Vagina (tissue), 2 donors: ENCODE results near the gene OR1L6. TPM values are rescaled to one million over a fixed set of nuclear protein-coding genes. Genes with fewer than 3 reads are reported as not detected.

Experiments
- DNase-seq, 2 donors: peaks; one replicate each; pipeline ENCODE4 v3.0.0-alpha.2; 2017; ENCODE audit errors: extremely low spot score in 2 of 2
- H3K27ac ChIP-seq: fragments of 200-600 bp; sonication (generic); one replicate; pipeline ENCODE4 v1.5.1; 2019
- H3K27me3 ChIP-seq: fragments of 200-600 bp; sonication (generic); one replicate; pipeline ENCODE4 v1.5.1; 2019
- H3K36me3 ChIP-seq, 2 donors: fragments of 200-600 bp; sonication (generic); one replicate each; pipeline ENCODE4 v1.5.1; 2017 to 2019
- H3K4me1 ChIP-seq: fragments of 200-600 bp; sonication (generic); one replicate; pipeline ENCODE4 v1.5.1; 2019
- H3K4me3 ChIP-seq, 2 donors: fragments of 200-600 bp; sonication (generic); 1 replicate in 1 of 2; 2 replicates in 1 of 2; pipeline ENCODE4 v1.5.1; 2016 to 2019
- H3K9me3 ChIP-seq: fragments of 200-600 bp; sonication (generic); one replicate; pipeline ENCODE4 v1.5.1; 2019
- CTCF ChIP-seq, 3 experiments: fragments of 450-650 bp in 2 of 3; fragments of 200-600 bp in 1 of 3; sonication (generic) in 1 of 3; IDR thresholded peaks; one replicate each; pipeline ENCODE4 v1.5.1; 2017 to 2019; ENCODE audit warnings: antibody characterized with exemption in 3 of 3, mild to moderate bottlenecking in 2 of 3, moderate library complexity in 2 of 3
- POLR2A ChIP-seq, 2 donors: fragments of 450-650 bp; IDR thresholded peaks; one replicate each; pipeline ENCODE4 v1.6.1; 2017; ENCODE audit warnings: antibody characterized with exemption in 2 of 2, mild to moderate bottlenecking in 2 of 2, moderate library complexity in 2 of 2
- POLR2AphosphoS5 ChIP-seq, 2 donors: sonication (generic); formaldehyde crosslinking; IDR thresholded peaks; one replicate each; pipeline ENCODE4 v1.9.0; 2017; ENCODE audit warnings: antibody characterized with exemption in 2 of 2, mild to moderate bottlenecking in 2 of 2, low read depth in 1 of 2; ENCODE audit not compliant: insufficient read depth in 1 of 2
- intact Hi-C: fragments of 100-400 bp; cut with DNase I; formaldehyde crosslinking; loops from one replicate; pipeline ENCODE4 v1.15.1; 2023
- total RNA-seq: library from RNA; depleted of rRNA; stranded (reverse); fragments of >200 nt; gene quantifications from one replicate; pipeline ENCODE4 v1.2.3, GENCODE V29; 2016

The OR1L6 gene
- total RNA-seq, 1 donor from 2014 or later, result not detected

DNA sequence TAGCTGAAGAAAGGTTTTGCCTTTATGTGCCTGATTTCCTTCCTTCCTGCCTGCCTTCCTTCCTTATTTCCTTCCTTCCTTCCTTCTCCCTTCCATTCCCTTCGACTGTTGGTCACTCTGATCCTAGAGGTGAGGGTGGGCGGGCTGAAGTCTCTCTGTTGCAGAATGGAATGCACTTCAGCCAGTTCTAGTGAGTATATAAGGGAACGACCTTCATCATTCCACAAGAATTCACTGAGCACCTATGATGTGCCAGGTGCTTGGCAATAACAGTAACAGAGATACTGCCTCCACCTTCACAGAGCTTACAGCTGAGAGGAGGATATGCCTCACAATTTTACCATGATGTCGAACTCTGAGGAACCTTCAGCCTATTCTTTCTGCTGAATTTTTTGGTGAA lies 37.9 kb downstream of the OR1L6 start:
- H3K36me3 ChIP-seq, result no peaks in the 10 kb centered on the region
- intact Hi-C loops, result loop anchor here (10.0 kb wide), 1 partner anchor 845 kb away; no protein-coding TSS in a partner anchor
- no peaks in the 10 kb centered on the region for H3K27me3 ChIP-seq
- H3K4me3 ChIP-seq, result no peak overlapping the region
- H3K27ac ChIP-seq, result no peak overlapping the region
- H3K4me1 ChIP-seq, result no peaks in the 10 kb centered on the region
- no peak for TF ChIP-seq CTCF (IDR thresholded peaks at IDR 0.05)
- no peak for TF ChIP-seq POLR2AphosphoS5 (IDR thresholded peaks at IDR 0.05; ENCODE audit: insufficient read depth in 1 of 2, low read depth in 1 of 2)
- TF ChIP-seq POLR2A (IDR thresholded peaks at IDR 0.05), result no peak
- no peak for DNase-seq
- H3K9me3 ChIP-seq, result no peaks in the 10 kb centered on the region

GRCh38 chr9:122781671-122782070 lies 39.6 kb downstream of the OR1L6 start:
- no peaks in the 10 kb centered on the region for H3K27me3 ChIP-seq
- H3K9me3 ChIP-seq, result no peaks in the 10 kb centered on the region
- H3K4me1 ChIP-seq, result no peaks in the 10 kb centered on the region
- intact Hi-C loops, result loop anchor here (10.0 kb wide), 1 partner anchor 847 kb away; no protein-coding TSS in a partner anchor
- no peak overlapping the region for H3K4me3 ChIP-seq
- no peaks in the 10 kb centered on the region for H3K36me3 ChIP-seq
- DNase-seq, result no peak
- H3K27ac ChIP-seq, result no peak overlapping the region
- TF ChIP-seq CTCF (IDR thresholded peaks at IDR 0.05) (no peak), POLR2A (IDR thresholded peaks at IDR 0.05) (no peak), POLR2AphosphoS5 (IDR thresholded peaks at IDR 0.05; ENCODE audit: insufficient read depth in 1 of 2, low read depth in 1 of 2) (no peak)

DNA sequence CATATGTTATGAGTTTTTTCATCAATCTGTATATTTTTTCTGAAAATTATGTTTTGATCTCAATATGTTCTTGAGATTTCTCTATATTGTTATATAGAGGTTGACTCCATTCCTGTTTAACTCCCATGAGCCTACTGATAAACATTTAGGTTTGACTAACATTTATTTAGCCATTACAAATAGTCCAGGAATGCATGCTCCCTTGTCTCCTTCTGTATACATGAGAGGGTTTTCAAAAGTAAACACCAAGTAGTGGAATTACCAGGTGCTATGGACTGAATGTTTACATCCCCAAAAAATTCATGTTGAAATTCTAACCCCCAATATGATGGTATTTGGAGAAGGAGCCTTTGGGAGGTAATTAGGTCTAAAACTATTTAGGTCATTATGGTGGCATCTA lies 43.2 kb downstream of the OR1L6 start:
- Histone ChIP-seq H3K36me3 (no peaks in the 10 kb centered on the region), H3K27me3 (no peaks in the 10 kb centered on the region), H3K4me1 (no peaks in the 10 kb centered on the region), H3K4me3 (no peak overlapping the region), H3K27ac (no peak overlapping the region), H3K9me3 (no peaks in the 10 kb centered on the region)
- intact Hi-C loops, result loop anchor here (10.0 kb wide), 1 partner anchor 850 kb away; no protein-coding TSS in a partner anchor
- DNase-seq, result no peak
- TF ChIP-seq POLR2AphosphoS5 (IDR thresholded peaks at IDR 0.05; ENCODE audit: insufficient read depth in 1 of 2, low read depth in 1 of 2) (no peak), POLR2A (IDR thresholded peaks at IDR 0.05) (no peak), CTCF (IDR thresholded peaks at IDR 0.05) (no peak)

DNA sequence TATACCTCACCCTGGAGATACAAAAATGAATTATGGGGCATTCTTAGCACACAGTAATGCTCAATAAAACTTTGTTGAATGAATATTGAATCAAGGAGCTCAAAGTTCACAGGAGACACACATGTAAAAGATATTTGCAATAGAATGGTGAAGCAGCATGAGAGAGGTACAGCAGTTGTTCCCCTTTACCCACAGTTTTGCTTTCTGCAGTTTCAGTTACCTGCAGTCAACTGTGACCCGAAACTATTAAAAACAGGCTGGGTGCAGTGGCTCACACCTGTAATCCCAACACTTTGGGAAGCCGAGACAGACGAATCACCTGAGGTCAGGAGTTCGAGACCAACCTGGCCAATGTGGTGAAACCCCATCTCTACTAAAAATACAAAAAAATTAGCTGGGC lies 44.2 kb downstream of the OR1L6 start:
- H3K9me3 ChIP-seq, result no peaks in the 10 kb centered on the region
- DNase-seq, result no peak
- no peak overlapping the region for H3K4me3 ChIP-seq
- no peaks in the 10 kb centered on the region for H3K27me3 ChIP-seq
- TF ChIP-seq POLR2AphosphoS5 (IDR thresholded peaks at IDR 0.05; ENCODE audit: insufficient read depth in 1 of 2, low read depth in 1 of 2) (no peak), CTCF (IDR thresholded peaks at IDR 0.05) (no peak), POLR2A (IDR thresholded peaks at IDR 0.05) (no peak)
- intact Hi-C loops, result loop anchor here (10.0 kb wide), 1 partner anchor 852 kb away; no protein-coding TSS in a partner anchor
- no peak overlapping the region for H3K27ac ChIP-seq
- no peaks in the 10 kb centered on the region for H3K4me1 ChIP-seq
- H3K36me3 ChIP-seq, result no peaks in the 10 kb centered on the region

DNA sequence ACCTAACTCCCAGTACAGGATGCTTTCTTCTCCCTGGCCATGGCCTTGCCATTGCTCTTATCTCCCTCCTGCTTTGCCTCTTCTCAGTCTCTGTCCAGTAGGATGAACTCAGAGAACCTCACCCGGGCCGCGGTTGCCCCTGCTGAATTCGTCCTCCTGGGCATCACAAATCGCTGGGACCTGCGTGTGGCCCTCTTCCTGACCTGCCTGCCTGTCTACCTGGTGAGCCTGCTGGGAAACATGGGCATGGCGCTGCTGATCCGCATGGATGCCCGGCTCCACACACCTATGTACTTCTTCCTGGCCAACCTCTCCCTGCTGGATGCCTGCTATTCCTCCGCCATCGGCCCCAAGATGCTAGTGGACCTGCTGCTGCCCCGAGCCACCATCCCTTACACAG lies 46.7 kb downstream of the OR1L6 start, which contains the start of gene OR5C1:
Gene OR5C1 (plus strand): TSS at position 103 of the 400 bp plus-strand sequence. CDS start 0 bp downstream, at position 103.
- no peaks in the 10 kb centered on the region for H3K9me3 ChIP-seq
- H3K27me3 ChIP-seq, result no peaks in the 10 kb centered on the region
- no peak within 1 kb of the TSS for H3K4me3 ChIP-seq
- no peak for DNase-seq
- H3K36me3 ChIP-seq, result no peaks in the 10 kb centered on the region
- TF ChIP-seq POLR2AphosphoS5 (IDR thresholded peaks at IDR 0.05; ENCODE audit: insufficient read depth in 1 of 2, low read depth in 1 of 2) (no peak), POLR2A (IDR thresholded peaks at IDR 0.05) (no peak), CTCF (IDR thresholded peaks at IDR 0.05) (no peak)
- H3K27ac ChIP-seq, result no peak within 1 kb of the TSS
- intact Hi-C loops, result loop anchor here (10.0 kb wide), 1 partner anchor 854 kb away; no protein-coding TSS in a partner anchor
- H3K4me1 ChIP-seq, result no peaks in the 10 kb centered on the region
